8988T (cell line): ENCODE results near the gene FRMPD4.

Source experiments
- DNase-seq: peaks from one replicate; pipeline ENCODE4 v3.0.0; 2011

The FRMPD4 gene

DNA sequence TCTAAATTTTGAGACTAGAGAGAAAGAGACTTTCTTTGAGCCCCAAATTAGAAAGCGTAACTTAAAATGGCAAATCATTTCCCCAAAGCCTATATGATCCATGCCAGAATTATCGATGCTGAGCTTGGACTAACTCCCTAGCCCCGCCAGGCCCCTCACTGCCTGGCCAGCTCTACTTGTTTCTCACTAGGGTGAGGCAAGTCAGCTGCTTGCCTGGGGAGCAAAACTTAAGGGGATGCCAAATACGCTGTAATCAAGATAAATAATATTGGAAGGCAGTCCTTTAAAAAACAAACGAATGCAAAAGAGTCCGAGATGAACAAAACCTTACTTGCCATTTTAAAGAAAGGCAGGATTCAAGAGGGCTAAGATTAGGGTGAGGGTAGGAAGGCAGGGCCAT lies 236.0 kb downstream of the FRMPD4 start:
- no peak for DNase-seq

DNA sequence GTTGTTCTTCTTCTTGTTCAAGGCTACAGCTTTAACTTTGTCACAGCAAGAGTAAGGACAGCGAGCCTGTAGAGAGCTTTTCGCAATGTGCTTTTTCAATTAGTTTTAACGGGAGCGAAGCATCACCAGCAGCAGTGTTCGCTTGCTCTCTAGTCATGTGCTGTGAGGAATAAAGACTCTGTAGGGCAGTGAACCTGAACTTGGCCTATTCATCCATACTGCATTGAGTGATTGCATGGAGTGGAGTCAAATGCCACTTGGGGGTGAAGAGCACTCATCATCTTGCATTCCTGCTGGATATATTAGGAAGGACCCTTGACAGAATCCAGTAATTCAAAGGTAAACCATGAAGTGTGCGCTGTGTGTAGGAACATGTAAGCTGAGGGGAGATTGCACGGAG lies 240.0 kb downstream of the FRMPD4 start:
- no peak for DNase-seq

DNA sequence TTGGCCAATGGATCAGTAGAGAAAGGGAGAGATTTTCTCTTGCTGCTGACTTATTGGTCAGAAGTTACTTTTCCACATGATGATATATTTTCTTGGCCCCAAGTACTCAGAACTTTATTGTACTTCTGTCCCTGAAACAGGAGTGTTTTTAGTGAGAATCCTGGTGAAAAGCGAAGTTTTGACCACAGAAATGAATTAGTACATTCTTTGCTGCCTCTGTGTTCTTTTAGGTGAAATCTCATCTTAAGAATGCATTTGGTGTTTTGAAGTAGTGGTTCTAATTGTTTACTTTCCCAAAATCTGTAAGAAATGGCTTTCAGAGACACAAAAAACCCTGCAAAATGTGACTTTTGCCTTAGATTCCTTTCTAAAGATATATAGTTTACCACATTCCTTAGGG lies 240.4 kb downstream of the FRMPD4 start:
- DNase-seq: no peak

- DNase-seq: no peak
These were observed 241.4 kb downstream of the FRMPD4 start for GRCh38 chrX:12379671-12380070.

- DNase-seq: no peak
These were observed 244.9 kb downstream of the FRMPD4 start for GRCh38 chrX:12383196-12383595.

GRCh38 chrX:12390301-12390700 lies 252.0 kb downstream of the FRMPD4 start:
- DNase-seq: no peak

DNA sequence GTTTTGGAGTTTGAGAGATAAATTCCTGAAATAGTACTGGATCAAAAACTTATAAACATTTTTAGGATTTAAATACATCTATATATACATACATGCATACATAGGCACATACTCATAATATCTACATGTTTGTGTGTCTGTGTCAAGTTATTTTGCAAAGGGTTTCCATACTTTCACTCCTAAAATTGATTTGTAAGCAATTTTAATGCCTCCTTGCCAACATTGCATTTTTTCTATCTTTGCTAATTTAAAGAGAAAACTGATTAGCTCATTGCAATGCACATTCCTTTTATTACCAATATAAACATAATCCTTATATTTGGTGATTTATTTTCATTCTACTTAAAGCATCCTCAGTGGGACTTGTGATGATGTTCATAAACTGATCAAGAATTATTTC lies 258.3 kb downstream of the FRMPD4 start:
- DNase-seq: no peak

GRCh38 chrX:12400218-12400617 lies 261.9 kb downstream of the FRMPD4 start:
- DNase-seq: no peak

DNA sequence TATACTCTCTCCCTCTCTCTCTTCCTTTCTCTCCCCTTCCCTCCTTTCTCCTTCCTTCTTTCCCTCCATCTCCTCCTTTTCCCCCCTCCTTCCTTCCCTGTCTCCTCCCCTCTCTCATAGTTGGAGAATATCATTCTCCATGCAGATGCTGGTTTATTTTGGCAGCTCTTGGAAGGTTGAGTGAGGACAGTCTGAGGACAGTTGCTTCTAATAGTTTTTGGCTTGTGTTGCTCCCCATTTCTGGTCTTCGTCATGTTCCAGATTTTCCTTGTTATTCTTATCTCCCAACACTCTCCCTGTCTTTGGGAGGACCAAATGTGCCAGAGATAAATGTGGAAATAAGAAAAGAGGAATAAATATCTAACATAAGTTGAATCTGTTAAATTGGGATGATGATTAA lies 263.0 kb downstream of the FRMPD4 start:
- no peak for DNase-seq

GRCh38 chrX:12403474-12404082 lies 265.3 kb downstream of the FRMPD4 start:
- DNase-seq: no peak

DNA sequence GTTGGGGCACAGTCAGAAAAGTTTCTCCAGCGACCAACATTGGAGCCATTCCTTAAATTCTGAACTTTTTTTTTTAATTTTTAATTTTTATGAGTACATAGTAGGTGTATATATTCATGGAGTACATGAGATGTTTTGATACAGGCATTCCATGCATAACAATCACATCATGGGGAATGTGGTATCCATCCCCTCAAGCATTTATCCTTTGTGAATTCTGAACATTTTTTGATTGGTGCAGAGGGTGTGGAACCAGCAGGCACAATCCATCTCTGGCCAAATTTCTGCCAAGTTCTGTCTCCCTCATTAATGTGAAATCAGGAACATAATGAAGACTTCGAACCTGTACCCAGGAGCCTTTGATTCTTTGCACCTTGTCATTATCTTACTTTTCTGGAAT lies 267.0 kb downstream of the FRMPD4 start:
- DNase-seq: no peak

DNA sequence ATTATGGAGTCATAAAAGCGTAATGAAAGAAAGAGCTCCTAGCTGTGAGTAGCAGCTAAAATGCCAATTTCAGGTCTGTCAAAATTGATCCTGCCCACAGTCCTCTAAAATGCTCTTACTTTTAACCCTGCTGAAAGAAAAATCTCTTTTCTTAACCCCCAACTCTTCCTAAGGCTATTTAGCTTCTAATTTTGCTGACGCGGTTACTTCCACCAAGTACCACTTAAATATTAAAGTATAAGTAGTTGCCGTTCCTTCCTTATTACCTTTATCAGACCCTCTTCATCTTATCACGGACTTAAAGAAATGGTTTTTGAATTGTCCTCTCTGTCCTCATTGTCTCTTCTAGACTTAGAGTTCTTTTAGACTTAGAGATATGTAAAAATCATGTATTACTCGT lies 272.2 kb downstream of the FRMPD4 start:
- no peak for DNase-seq

- DNase-seq: no peak
These were observed 273.6 kb downstream of the FRMPD4 start for GRCh38 chrX:12411831-12412230.

- no peak for DNase-seq
These were observed 274.3 kb downstream of the FRMPD4 start for GRCh38 chrX:12412561-12412960.

DNA sequence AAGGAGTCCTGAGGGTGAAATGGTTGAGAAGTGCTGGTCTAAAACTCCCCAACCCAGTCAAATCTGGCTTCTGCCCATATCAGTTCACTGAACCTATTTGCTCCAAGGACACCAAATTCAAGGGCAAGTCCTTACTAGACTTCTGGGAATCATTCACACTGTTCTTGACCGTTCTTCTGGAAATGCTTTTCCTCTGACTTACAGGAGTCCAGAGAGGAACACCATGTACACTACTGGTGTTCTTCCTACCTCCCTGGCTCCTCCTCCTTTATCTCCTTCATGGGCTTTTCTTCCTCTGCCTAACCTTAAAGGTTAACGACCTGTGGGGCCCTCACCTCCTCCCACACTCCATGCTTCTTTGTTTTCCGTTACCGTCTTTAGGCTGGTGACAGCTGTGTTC lies 281.3 kb downstream of the FRMPD4 start:
- DNase-seq: no peak

GRCh38 chrX:12421918-12422317 lies 283.6 kb downstream of the FRMPD4 start:
- no peak for DNase-seq

DNA sequence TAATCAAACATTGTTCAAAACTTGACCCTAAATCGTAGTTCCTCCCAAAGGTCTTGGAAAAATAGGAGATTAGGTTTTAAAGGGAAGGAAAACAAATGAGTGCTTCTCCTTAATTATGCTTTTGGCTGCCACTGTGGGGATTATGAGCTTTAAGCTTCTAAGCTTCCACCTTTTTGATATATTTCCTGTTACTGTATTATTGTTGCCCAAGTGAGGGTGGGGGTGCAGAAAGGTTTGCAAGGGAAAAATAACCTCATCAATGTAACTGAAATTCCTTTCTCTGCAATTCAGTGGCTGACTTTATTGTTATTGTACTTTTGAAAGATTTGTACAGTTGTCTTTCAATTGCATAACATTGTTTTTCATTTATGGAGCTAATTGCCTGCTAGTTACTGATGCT lies 285.1 kb downstream of the FRMPD4 start:
- DNase-seq: no peak

GRCh38 chrX:12425496-12425895 lies 287.2 kb downstream of the FRMPD4 start:
- DNase-seq: no peak

DNA sequence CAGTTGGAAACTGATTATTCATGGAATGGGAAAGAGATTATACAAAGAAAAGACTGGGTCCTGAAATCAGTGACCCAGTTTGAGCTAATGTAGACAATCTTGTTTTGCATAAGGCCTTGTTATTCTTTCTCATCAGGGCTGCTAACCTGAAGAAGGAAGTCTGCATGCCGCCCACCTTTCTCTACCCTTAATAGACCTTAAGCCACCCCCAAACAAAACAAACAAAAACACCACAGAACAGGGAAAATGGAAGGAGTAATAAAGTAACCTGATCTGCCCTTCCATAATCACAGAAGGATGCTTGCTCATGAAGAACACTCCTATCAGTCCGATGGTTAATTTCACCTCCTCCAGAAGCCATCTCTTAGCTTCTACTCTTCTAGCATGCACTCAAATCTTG lies 288.1 kb downstream of the FRMPD4 start:
- DNase-seq: no peak

DNA sequence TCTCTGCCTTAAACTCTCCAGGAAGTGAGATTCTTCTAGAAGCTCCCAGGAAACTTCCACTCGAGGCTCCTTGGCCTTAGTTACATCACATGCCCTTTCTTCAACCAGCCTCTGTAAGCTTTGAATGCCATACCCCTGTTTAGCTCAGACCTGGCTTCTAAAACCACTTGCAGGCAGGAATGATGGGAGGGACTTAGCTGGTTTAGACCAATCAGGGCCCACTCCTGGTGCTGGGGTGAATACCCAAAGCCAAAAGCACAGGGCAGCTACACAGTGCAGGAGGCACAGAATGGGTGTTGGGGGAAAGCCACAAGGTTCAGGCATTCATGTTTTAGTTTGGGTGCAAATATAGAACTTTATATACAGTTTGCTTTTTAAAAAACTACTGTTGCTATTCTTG lies 296.2 kb downstream of the FRMPD4 start:
- no peak for DNase-seq

- no peak for DNase-seq
These were observed 301.1 kb downstream of the FRMPD4 start for GRCh38 chrX:12439416-12439815.

DNA sequence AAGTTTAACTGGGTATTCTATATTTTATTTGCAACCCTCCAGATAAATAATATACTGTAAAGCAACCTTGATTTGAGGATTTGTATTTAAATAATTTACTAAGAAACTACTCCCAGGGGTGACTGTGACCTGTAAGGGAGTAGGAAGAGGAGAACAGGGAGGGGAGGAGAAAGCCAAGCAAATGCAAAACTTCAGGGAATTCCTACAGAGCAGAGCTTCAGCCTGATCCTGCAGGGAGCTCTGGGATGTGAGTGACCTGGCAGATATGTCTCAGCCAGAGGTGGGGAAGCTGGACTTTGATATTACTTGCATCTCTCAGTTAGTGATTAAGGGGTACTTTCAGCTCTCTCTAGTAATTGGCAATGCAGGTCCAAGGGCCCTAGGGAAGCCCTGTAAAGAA lies 302.0 kb downstream of the FRMPD4 start:
- no peak for DNase-seq

DNA sequence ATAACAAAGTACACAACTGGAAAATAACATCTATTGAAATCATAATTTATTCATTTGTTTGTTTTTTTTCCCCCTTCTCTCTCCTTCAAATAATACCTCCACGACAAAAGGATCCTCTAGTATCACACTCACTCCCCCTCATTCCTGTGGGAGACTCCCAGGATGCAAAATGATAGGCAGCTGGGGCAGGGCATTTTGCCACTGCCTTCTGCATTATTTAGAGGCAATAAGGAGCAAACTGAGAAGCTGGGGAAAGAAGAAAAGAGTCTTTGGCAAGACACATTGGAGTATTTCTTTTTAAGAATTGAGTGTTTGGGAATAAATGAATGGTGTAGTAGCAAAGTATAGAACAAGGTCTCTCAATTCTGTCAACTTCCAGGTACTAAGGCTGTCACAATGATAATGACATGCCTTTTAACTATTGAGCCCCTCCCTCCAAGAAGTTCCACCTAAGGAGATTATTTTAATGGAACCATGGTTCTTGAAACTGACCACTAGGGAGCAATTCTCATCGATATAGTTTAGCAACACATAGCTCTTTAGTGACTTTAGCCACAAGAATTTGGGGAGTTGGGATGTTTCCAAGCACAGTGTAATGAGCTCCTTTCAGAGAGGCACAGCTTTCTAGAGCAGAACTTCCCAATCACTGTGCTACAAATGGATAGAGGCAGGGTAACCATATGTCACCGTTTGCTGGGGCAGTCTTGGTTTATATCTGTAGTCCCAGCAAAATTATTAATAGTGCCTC lies 303.3 kb downstream of the FRMPD4 start:
- DNase-seq: no peak

DNA sequence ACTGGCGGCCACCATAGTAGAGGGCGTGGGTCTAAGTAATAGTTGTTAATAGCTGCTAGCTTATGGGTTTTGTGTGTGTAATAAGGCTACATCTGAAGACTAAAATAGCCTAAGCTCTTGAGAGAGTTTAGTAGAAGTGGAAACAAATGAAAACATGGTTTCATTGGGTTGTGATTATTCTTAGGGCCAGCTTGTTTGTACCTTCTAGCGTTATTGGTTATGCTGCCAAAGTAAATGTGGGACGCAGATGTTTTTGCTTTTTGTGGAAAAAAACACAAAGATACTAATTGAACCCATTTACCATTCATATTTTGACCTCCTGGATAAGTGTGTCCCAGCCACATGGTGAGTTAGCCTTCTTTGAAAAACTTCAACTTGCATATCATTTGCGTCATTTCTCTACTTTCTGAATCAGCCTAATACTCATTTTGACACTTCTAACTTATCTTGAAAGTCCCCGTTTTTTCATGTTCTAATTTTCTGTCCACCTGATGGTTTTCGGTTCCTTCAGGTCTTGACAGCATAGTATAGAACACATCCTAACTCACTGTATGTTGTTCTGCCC lies 305.3 kb downstream of the FRMPD4 start:
- no peak for DNase-seq
